Muscle of leg (tissue), 11 donors: ENCODE measurements around the gene PCDHB6. TPM values are rescaled to one million over a fixed set of nuclear protein-coding genes. Genes with fewer than 3 reads are reported as not detected.
"Not testable (repeated sequence)": the region's sequence is repeated elsewhere in the genome, so short reads cannot be mapped to it uniquely, and the experiment has no call there.

ENCODE experiments used
- DNase-seq: peaks from one replicate; pipeline ENCODE4 v3.0.0; 2013
- H3K27ac ChIP-seq: one replicate; pipeline ENCODE4 v1.5.1; 2013; ENCODE audit warnings: mild to moderate bottlenecking, low read length, control low read depth
- H3K27me3 ChIP-seq: one replicate; pipeline ENCODE4 v1.6.1; 2013; ENCODE audit warnings: low read length; ENCODE audit not compliant: control insufficient read depth, insufficient read depth
- H3K36me3 ChIP-seq: one replicate; pipeline ENCODE4 v1.6.1; 2013; ENCODE audit warnings: low read length; ENCODE audit not compliant: control insufficient read depth, insufficient read depth
- H3K4me1 ChIP-seq: one replicate; pipeline ENCODE4 v1.6.1; 2013; ENCODE audit warnings: low read length; ENCODE audit not compliant: control insufficient read depth, insufficient read depth
- H3K4me3 ChIP-seq: one replicate; pipeline ENCODE4 v1.5.1; 2013; ENCODE audit warnings: low read length, control low read depth
- H3K9me3 ChIP-seq: replicated peaks from 2 replicates; pipeline ENCODE4 v1.6.1; 2013; ENCODE audit warnings: low read depth, low read length; ENCODE audit not compliant: control insufficient read depth
- WGBS: methylation state at CpG from one replicate; pipeline ENCODE4 v1.1.5; 2013; ENCODE audit warnings: missing lambda C conversion rate; ENCODE audit not compliant: insufficient coverage; 5-methylcytosine and 5-hydroxymethylcytosine counted together
- polyA plus RNA-seq, 8 donors: library from polyadenylated mRNA; unstranded; fragments of 120-200 nt; gene quantifications; one replicate each; pipeline versions ENCODE4 v1.2.1 to v1.2.3, GENCODE V29; 2013; ENCODE audit warnings: inconsistent platforms in 1 of 8, low replicate concordance in 1 of 8; ENCODE audit not compliant: insufficient read length in 8 of 8, insufficient read depth in 1 of 8
- total RNA-seq: library from RNA; stranded (reverse); fragments of 120-200 nt; gene quantifications from one replicate; pipeline ENCODE4 v1.2.4, GENCODE V29; 2013

PCDHB6 gene
- total and polyA plus RNA-seq, 9 donors: 0.80 to 2.4 (median 1.9) TPM

DNA sequence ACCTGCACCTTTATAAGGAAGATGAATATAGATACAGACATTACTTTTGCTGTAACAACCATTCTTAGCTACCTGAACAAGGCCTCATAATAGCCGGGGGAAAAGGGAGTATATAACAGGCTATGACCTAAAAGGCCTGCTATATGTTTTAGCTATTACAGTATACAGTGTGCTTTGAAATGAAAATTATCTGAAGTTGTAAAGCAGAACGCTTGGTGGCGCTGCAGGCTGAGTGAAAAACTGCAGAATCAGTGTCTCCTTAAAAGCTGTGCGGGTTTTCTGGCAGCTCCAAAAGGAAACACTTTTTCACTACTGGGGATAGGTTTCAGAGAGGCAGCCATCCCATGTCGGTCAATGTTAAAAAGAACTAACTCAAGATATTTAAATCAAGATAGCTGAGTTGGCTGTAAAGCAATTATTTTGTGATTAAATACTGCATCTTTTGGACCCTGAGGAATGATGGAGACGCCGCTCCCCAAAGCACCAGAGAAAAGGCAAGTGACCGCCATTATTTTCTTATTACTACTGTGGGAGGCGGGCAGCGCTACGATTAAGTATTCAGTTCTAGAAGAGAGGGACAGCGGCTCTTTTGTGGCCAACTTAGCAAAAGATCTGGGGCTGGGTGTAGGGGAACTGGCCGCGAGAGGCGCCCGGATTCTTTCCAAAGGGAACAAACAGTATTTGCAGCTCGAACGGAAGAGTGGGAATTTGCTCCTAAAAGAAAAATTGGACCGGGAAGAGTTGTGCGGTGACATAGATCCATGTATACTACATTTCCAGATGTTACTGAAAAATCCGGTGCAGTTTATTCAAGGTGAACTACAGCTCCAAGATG is 5.9 kb downstream of the PCDHB6 start:
- no peak overlapping the region for H3K4me3 ChIP-seq
- 30% methylated on average over 10 of the region's 21 CpGs for WGBS
- DNase-seq: no peak
- no peak overlapping the region for H3K27ac ChIP-seq
- H3K9me3 ChIP-seq: peaks cover 36% of the 10 kb centered on the region
- H3K4me1 ChIP-seq: no peaks in the 10 kb centered on the region
- H3K27me3 ChIP-seq: peaks cover 18% of the 10 kb centered on the region
- H3K36me3 ChIP-seq: no peaks in the 10 kb centered on the region

DNA sequence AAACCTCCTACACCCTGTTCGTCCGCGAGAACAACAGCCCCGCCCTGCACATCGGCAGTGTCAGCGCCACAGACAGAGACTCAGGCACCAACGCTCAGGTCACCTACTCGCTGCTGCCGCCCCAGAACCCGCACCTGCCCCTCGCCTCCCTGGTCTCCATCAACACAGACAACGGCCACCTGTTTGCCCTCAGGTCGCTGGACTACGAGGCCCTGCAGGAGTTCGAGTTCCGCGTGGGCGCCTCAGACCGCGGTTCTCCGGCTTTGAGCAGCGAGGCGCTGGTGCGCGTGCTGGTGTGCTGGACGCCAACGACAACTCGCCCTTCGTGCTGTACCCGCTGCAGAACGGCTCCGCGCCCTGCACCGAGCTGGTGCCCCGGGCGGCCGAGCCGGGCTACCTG is 7.5 kb downstream of the PCDHB6 start:
- WGBS: 30% methylated on average over 19 of the region's 38 CpGs
- not testable (repeated sequence) for H3K36me3 ChIP-seq, H3K27ac ChIP-seq, DNase-seq, H3K4me3 ChIP-seq, H3K4me1 ChIP-seq
- peaks cover 29% of the 10 kb centered on the region for H3K9me3 ChIP-seq
- H3K27me3 ChIP-seq: peaks cover 11% of the 10 kb centered on the region

DNA sequence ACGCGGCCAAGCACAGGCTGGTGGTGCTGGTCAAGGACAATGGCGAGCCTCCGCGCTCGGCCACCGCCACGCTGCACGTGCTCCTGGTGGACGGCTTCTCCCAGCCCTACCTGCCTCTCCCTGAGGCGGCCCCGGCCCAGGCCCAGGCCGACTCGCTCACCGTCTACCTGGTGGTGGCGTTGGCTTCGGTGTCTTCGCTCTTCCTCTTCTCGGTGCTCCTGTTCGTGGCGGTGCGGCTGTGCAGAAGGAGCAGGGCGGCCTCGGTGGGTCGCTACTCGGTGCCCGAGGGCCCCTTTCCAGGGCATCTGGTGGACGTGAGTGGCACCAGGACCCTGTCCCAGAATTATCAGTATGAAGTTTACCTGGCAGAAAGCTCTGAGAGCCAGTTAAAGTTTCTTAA is 8.0 kb downstream of the PCDHB6 start:
- peaks cover 11% of the 10 kb centered on the region for H3K27me3 ChIP-seq
- not testable (repeated sequence) for H3K27ac ChIP-seq, DNase-seq, H3K4me1 ChIP-seq, H3K36me3 ChIP-seq, H3K4me3 ChIP-seq
- 24% methylated on average over 25 of the region's 28 CpGs for WGBS
- peaks cover 30% of the 10 kb centered on the region for H3K9me3 ChIP-seq

DNA sequence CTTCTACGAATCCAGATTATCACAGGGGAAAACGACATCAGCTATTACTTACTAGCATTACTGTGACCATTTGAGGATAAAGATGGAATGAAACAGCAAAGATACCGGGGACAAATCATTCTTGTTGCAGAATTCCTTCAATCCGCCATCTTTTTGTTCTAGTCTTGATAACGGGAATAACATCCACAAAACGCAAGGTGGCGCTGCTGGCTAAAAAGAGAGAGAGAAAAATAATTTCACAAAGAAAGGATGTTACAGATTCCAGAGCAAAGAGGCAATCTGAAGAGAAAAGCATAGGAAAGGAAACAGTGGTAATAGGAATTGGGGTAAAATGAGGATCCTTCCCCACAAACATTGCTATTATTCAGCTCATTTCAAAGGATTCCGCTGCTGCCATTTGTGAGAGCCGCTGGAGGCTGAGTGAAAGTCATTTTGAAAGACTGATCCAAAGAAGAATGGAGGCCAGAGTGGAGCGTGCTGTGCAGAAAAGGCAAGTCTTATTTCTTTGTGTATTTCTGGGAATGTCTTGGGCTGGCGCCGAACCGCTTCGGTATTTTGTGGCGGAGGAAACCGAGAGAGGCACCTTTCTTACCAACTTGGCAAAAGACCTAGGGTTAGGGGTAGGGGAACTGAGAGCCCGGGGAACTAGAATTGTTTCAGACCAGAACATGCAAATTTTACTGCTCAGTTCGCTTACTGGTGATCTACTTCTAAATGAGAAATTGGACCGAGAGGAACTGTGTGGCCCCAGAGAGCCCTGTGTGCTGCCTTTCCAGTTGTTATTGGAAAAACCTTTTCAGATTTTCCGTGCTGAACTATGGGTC is 22.7 kb downstream of the PCDHB6 start, which contains the start of gene PCDHB7:
Gene PCDHB7 (plus strand): TSS at position 264 of the 824 bp plus-strand sequence. CDS start 192 bp downstream, at position 456.
- Histone ChIP-seq H3K36me3 (no peaks in the 10 kb centered on the region), H3K27me3 (peaks cover 13% of the 10 kb centered on the region), H3K9me3 (peaks cover 19% of the 10 kb centered on the region), H3K4me3 (peak within 1 kb of the TSS; percentile 14), H3K4me1 (no peaks in the 10 kb centered on the region), H3K27ac (no peak within 1 kb of the TSS)
- DNase-seq: peak; percentile 40
- WGBS: 36% methylated on average over 12 of the region's 20 CpGs

DNA sequence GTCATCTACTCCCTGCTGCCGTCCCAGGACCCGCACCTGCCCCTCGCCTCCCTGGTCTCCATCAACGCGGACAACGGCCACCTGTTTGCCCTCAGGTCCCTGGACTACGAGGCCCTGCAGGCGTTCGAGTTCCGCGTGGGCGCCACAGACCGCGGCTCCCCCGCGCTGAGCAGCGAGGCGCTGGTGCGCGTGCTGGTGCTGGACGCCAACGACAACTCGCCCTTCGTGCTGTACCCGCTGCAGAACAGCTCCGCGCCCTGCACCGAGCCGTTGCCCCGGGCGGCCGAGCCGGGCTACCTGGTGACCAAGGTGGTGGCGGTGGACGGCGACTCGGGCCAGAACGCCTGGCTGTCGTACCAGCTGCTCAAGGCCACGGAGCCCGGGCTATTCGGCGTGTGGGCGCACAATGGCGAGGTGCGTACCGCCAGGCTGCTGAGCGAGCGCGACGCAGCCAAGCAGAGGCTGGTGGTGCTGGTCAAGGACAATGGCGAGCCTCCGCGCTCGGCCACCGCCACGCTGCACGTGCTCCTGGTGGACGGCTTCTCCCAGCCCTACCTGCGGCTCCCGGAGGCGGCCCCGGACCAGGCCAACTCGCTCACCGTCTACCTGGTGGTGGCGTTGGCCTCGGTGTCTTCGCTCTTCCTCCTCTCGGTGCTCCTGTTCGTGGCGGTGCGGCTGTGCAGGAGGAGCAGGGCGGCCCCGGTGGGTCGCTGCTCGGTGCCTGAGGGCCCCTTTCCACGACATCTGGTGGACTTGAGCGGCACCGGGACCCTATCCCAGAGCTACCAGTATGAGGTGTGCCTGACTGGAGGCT is 24.6 kb downstream of the PCDHB6 start:
- not testable (repeated sequence) for H3K4me3 ChIP-seq, H3K4me1 ChIP-seq, H3K36me3 ChIP-seq, H3K27ac ChIP-seq, DNase-seq
- 34% methylated on average over 64 of the region's 79 CpGs for WGBS
- peaks cover 19% of the 10 kb centered on the region for H3K9me3 ChIP-seq
- peaks cover 13% of the 10 kb centered on the region for H3K27me3 ChIP-seq

DNA sequence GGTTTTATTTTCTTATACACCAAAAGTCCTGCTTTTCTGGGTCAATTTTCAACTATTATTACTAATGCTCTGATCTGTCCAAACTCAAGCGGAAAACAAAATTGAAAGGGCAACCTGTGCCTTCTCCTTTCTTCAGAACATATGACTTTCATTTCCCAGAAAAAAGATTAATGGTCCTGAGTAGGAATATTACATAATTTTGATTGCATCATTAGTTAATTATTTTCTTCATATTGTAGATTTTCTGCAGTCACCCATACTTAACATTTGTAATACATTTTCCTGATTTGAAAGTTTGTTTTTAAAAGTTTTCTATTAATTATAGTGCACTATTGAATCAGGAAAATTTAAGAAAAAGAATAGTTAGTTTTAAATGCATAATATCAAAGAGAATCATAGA is 26.1 kb downstream of the PCDHB6 start:
- Histone ChIP-seq H3K36me3 (no peaks in the 10 kb centered on the region), H3K9me3 (peaks cover 22% of the 10 kb centered on the region), H3K4me1 (no peaks in the 10 kb centered on the region), H3K27me3 (peaks cover 16% of the 10 kb centered on the region), H3K27ac (no peak overlapping the region), H3K4me3 (no peak overlapping the region)
- whole genome bisulfite sequencing: no CpG with 5 or more reads among the region's 1 CpG
- DNase-seq: no peak

DNA sequence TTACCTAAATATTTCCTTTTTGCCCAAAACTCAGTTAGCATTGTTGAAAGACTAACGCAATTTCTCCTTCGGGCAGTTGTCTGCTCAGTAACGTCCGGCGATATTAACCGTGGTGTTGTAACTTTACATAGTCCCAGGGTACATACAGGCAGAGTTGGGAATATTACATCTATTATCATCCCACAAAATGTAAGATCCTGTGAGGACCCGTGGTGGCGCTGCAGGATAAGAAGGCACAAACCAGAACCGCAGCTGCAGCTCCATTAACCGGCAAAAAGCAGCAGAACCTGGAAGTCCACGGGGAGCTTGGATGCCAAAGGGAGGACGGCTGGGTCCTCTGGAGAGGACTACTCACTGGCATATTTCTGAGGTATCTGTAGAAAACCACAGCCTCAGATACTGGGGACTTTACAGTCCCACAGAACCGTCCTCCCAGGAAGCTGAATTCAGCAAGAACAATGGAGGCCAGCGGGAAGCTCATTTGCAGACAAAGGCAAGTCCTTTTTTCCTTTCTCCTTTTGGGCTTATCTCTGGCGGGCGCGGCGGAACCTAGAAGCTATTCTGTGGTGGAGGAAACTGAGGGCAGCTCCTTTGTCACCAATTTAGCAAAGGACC is 27.8 kb downstream of the PCDHB6 start, which contains the start of gene PCDHB8:
Gene PCDHB8 (plus strand): TSS at position 214 of the 615 bp plus-strand sequence. CDS start 245 bp downstream, at position 459.
- Histone ChIP-seq H3K27me3 (peaks cover 16% of the 10 kb centered on the region), H3K9me3 (peaks cover 24% of the 10 kb centered on the region)
- H3K27ac ChIP-seq, H3K4me1 ChIP-seq, H3K4me3 ChIP-seq, H3K36me3 ChIP-seq, DNase-seq: not testable (repeated sequence)
- WGBS: 43% methylated on average over 3 of the region's 18 CpGs

DNA sequence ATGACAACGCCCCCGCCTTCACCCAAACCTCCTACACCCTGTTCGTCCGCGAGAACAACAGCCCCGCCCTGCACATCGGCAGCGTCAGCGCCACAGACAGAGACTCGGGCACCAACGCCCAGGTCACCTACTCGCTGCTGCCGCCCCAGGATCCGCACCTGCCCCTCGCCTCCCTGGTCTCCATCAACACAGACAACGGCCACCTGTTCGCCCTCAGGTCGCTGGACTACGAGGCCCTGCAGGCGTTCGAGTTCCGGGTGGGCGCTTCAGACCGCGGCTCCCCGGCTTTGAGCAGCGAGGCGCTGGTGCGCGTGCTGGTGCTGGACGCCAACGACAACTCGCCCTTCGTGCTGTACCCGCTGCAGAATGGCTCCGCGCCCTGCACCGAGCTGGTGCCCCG is 29.5 kb downstream of the PCDHB6 start:
- not testable (repeated sequence) for H3K27ac ChIP-seq, H3K27me3 ChIP-seq, H3K4me3 ChIP-seq, H3K36me3 ChIP-seq, DNase-seq, H3K4me1 ChIP-seq
- H3K9me3 ChIP-seq: peaks cover 18% of the 10 kb centered on the region
- 30% methylated on average over 22 of the region's 39 CpGs for WGBS

DNA sequence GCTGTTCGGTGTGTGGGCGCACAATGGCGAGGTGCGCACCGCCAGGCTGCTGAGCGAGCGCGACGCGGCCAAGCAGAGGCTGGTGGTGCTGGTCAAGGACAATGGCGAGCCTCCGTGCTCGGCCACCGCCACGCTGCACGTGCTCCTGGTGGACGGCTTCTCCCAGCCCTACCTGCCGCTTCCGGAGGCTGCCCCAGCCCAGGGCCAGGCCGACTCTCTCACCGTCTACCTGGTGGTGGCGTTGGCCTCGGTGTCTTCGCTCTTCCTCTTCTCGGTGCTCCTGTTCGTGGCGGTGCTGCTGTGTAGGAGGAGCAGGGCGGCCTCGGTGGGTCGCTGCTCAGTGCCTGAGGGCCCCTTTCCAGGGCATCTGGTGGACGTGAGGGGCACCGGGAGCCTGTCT is 30.0 kb downstream of the PCDHB6 start:
- H3K27ac ChIP-seq, H3K4me3 ChIP-seq, H3K4me1 ChIP-seq, H3K36me3 ChIP-seq, DNase-seq: not testable (repeated sequence)
- 28% methylated on average over 18 of the region's 32 CpGs for WGBS
- peaks cover 21% of the 10 kb centered on the region for H3K9me3 ChIP-seq
- H3K27me3 ChIP-seq: peaks cover 13% of the 10 kb centered on the region
